Measurements from ENCODE around the gene NAA20.

The NAA20 gene

DNA sequence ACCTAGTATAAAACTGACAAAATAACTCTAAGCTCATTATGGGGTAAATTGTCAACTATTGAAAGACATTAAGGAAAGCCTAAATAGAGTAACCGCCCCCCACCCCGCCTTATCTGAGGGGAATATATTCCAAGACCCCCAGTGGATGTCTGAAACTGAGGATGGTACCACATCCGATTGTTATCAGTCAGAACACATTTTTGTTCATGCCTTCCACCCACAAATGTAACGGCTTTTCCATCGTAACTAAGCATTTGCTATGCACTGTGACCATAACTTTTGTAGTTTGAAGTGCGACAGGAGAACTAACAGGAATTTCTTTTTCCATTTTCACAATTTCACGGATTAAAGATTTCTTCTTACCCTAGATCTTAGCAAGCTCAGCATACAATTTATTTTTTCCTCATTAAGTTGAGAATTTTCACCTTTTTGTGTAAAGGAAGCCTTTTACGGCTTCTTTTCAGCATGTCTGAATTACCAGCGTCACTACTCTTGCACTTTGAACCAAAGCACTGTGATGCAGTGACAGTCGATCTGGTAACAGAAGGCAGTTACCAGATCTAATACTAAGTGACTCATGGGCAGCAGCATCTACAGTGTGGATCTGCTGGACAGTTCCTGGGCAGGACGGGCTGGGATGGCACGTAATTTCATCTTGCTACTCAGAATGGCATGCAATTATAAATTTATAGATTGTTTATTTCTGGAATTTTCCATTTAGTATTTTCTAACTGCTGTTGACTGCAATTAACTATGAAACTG is 47.0 kb downstream of the NAA20 start:
- FAIRE-seq (no peak), DNase-seq (ENCODE audit: insufficient read length) (no peak)
- TF ChIP-seq TAF1 (IDR thresholded peaks at IDR 0.05; ENCODE audit: borderline replicate concordance, low read depth, low read length) = no peak
- TF ChIP-seq POLR2AphosphoS5 (IDR thresholded peaks at IDR 0.05; ENCODE audit: low read depth, low read length) = no peak
- TF ChIP-seq POLR2A (IDR thresholded peaks at IDR 0.05; ENCODE audit: low read depth, low read length) = no peak

DNA sequence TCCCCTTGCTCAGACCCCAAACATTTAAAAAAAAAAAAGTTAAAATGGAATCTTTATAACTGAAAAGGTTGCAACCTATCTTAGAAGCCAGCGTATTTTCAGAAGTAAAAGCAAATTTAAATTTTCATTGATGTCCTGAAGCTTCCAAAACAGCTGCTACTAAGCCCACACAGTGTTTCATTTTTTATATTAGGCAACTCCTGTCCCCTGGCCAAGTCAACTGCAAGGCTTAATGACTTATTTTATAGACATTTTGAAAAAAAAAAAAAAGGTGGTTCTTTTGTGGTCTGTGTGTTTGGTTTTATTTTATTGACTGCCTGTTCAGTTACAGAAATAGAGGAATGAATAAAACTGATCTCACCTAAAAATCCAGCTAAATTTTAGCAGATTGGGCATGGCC is 48.2 kb downstream of the NAA20 start:
- FAIRE-seq (no peak), DNase-seq (ENCODE audit: insufficient read length) (no peak)
- TF ChIP-seq POLR2AphosphoS5 (IDR thresholded peaks at IDR 0.05; ENCODE audit: low read depth, low read length) (no peak), POLR2A (IDR thresholded peaks at IDR 0.05; ENCODE audit: low read depth, low read length) (no peak), TAF1 (IDR thresholded peaks at IDR 0.05; ENCODE audit: borderline replicate concordance, low read depth, low read length) (no peak)

DNA sequence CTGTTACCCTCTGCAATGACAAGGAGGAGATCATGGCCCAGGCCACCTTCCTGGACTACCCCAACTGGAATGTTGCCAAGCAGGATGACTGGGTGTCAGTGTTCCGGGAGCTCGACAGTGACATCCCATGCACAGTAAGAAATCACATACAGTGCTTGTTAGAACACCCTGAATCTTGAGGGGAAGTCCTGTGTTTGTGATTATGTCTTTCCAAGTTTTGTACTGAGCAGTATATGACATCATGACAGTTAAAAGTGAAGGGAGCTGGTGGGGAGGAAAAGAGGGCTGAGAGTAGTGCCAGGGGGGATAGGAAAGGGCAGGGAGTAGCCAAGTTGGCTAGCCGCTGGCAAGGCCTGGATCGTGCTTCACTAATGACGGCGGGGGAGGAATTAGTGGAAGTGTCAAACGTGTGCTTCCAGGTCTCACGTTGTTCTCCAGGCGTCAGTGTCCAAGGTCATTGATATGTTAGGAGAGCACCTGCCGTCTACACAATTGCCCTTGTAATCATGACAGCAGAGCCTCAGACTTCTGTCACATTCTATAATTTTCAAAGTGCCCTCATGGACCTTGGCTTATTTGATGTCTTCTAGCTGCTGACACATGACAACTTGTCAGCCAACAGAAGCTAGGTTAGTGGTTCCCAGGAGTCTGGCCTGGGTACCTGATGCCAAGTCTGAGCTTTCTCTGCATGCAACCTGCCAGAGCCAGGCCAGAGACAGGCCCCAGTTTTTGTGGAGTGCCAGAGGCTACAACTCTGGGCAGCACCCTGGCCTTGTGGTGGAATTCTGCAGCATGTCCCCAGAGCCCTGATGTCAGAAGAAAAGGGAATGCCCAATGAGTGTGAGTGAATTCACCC is 53.9 kb downstream of the NAA20 start:
- no peak for FAIRE-seq
- no peak for TF ChIP-seq POLR2AphosphoS5 (IDR thresholded peaks at IDR 0.05; ENCODE audit: low read depth, low read length)
- no peak for TF ChIP-seq POLR2A (IDR thresholded peaks at IDR 0.05; ENCODE audit: low read depth, low read length)
- TF ChIP-seq TAF1 (IDR thresholded peaks at IDR 0.05; ENCODE audit: borderline replicate concordance, low read depth, low read length) = no peak
- no peak for DNase-seq (ENCODE audit: insufficient read length)

DNA sequence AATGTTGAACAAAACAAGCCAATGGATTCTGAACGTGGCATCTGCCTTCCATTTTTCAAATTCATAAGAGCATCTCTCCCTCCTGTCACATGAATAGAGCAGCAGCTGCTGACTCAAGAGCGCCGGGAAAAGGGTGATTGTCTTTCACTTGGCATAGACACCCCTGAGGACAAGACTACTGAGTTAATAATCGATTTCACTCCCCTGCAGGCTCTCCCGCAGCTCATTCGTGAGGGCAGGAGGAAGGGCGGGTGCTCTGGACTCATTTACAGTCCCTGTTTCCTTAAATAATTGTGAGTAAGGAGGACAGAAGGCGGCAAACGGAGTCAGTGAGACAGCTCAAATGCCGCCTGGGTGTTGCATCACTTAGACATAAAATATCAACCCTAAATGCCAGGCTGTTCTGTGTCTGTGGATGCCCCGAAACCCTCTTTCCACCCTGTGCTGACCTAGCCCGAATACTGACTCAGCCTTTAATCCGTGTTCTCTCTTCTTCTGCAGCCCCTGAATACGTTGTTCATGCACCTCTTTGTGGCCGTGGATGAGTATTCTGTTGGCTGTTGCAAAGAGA is 56.7 kb downstream of the NAA20 start:
- FAIRE-seq (no peak), DNase-seq (ENCODE audit: insufficient read length) (no peak)
- TF ChIP-seq POLR2AphosphoS5 (IDR thresholded peaks at IDR 0.05; ENCODE audit: low read depth, low read length) = no peak
- TF ChIP-seq POLR2A (IDR thresholded peaks at IDR 0.05; ENCODE audit: low read depth, low read length) = no peak

DNA sequence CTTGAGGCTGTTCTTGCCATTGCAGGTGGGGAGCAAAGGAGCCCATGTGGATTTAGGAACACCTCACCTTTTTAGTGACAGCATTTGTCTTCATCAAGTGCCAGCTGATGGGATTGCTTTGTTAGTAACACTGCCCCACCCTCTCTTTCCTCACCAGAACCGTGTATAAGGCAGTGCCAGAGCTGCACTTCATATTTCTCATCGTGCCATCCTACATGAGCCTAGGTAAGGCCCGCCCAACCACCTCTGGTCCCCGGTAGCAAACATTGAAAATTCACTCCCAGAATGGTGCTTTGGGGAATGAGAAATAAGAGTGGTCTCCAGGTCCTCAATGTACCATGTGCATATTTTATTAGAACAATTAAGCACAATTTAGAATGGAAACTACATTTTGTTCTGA is 57.9 kb downstream of the NAA20 start:
- DNase-seq (ENCODE audit: insufficient read length) = no peak
- no peak for FAIRE-seq
- TF ChIP-seq POLR2AphosphoS5 (IDR thresholded peaks at IDR 0.05; ENCODE audit: low read depth, low read length) (no peak), POLR2A (IDR thresholded peaks at IDR 0.05; ENCODE audit: low read depth, low read length) (no peak), TAF1 (IDR thresholded peaks at IDR 0.05; ENCODE audit: borderline replicate concordance, low read depth, low read length) (no peak)

DNA sequence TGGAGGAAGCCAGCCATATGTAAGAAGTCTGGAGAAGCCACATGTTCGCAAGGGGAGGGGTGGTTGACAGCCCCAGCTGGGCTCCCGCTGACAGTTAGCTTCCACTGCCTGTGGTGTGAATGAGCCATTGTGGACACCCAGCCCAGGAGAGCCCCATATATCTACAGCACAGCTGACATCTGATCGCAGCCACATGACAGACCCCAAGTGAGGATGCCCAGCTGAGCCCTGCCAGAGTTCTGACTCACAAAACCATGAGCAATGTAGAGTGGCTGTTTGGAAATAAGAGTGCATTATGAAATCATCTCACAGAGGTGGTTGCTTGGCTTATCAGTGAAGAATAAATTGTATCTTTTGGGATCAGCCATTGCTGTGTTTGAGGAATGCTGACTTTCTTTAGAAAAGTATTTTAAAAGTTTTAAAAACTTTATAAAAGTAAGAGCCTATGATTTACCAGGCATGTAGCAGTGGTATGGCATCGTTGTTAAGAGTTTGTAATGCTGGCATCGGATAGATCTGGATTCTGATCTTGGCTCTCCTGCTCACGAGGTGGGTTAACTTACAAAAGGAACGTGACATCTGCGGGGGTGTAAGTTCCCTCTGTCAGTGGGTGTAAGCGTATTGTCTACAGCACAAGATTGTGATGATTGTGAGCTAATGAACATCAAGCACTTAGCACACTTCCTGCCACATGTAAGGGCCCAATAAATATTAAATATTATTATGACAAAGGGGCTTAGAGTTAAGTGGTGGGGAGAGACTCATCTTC is 59.3 kb downstream of the NAA20 start:
- DNase-seq (ENCODE audit: insufficient read length) (no peak), FAIRE-seq (no peak)
- TF ChIP-seq TAF1 (IDR thresholded peaks at IDR 0.05; ENCODE audit: borderline replicate concordance, low read depth, low read length) (no peak), POLR2AphosphoS5 (IDR thresholded peaks at IDR 0.05; ENCODE audit: low read depth, low read length) (no peak), POLR2A (IDR thresholded peaks at IDR 0.05; ENCODE audit: low read depth, low read length) (no peak)

DNA sequence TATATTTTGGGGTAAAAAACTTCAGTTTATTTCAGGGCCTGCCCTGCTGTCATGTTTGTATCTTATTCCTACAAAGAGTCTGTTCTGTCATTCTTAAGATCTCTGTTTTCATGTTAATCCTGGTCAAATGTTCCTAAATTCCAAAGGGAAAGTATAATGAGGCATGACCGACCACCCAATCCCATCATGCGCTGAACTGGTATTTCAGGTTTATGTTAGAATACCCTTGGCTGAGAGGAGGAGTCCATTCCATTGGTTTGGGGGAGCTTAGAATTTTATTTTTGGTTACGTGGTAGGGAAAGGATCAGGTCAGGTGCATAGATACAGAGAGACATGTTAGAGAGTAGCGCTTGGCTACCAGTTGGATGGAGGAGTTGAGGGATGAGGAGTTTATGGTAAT is 60.9 kb downstream of the NAA20 start:
- TF ChIP-seq POLR2A (IDR thresholded peaks at IDR 0.05; ENCODE audit: low read depth, low read length) (no peak), POLR2AphosphoS5 (IDR thresholded peaks at IDR 0.05; ENCODE audit: low read depth, low read length) (no peak), TAF1 (IDR thresholded peaks at IDR 0.05; ENCODE audit: borderline replicate concordance, low read depth, low read length) (no peak)
- FAIRE-seq (no peak), DNase-seq (ENCODE audit: insufficient read length) (no peak)

DNA sequence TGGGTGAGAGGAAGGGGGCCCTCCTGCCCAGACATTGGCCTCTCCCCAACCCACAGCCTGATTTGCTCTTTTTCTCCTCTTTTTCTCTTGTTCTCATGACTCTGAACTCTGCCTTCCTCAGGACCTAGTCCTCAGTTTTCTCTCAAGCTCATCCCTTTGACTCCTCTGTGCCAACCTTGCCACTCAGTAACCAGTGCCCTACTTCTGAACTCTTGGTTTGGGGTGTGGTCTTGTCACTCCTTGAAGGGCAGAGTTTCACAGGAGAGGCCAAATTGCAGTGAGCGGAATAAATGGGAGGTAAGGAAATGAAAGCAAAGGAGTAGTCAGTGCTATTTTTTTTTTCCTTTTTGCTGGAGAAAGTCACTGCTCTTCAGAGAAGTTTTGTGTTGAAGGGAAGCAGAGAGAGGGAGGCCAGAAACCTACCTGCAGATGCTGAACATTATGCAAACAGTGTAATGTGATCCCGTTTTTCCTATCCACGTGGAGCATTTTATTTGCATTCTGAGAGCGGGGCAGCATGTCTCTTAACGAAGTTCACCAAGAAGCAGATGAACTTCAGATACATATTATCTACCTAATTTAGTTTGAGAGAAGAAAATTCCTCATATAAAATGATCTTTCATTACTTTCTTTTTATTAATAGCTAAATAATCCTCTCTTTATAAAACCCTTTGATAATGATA is 62.1 kb downstream of the NAA20 start:
- DNase-seq (ENCODE audit: insufficient read length) (no peak), FAIRE-seq (no peak)
- TF ChIP-seq POLR2A (IDR thresholded peaks at IDR 0.05; ENCODE audit: low read depth, low read length) = no peak
